IPS-NIHi11 (cell line): ENCODE data around the gene NOS1.
"Not testable (repeated sequence)": the region's sequence is repeated elsewhere in the genome, so short reads cannot be mapped to it uniquely, and the experiment has no call there.

Source experiments
- DNase-seq: peaks from one replicate; pipeline ENCODE4 v3.0.0; 2012; ENCODE audit warnings: mixed read lengths, low spot score

The NOS1 gene

DNA sequence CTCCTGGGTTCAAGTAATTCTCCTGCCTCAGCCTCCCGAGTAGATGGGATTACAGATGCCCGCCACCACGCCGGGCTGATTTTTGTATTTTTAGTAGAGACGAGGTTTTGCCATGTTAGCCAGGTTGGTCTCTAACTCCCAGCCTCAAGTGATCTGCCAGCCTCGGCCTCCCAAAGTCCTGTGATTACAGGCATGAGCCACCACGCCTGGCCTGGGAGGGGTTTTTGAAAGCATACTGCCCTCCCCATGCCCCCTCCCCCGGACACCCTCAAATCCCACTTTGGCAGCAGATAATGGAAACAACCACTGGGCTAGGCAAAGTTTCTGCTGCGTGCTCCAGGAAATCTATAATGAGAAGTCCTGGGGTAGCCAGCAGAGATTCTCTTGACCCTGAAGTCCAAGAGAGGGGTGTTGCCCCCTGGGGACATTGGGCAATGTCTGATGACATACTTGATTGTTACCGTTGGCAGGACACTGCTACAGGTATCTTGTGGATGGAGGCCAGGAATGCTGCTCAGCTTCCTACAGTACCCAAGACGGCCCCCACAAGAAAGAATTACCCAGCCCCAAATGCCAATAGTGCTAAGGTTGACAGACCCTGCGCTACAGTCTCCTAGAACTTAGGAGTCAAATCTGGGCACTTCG, 152.5 kb downstream of the NOS1 start:
- no peak for DNase-seq

DNA sequence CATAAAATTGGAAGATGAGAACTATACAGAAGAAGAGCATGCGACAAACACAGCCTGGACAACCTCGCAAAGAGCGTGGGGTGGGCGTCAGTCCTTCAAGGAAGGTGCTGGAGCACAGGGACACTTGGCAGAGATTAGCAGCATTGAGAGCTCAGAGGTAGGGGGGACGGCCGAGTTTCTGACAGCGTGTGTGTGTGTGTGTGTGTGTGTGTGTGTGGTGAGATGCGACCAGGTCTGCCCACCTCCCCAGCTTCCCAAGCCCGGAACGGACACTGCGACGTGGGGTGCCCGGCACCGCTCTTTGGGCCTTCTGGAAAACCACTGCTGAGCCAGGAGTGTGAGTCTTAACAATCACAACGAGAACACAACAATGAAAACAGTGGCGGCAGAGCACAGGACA, 153.2 kb downstream of the NOS1 start:
- DNase-seq, result no peak

DNA sequence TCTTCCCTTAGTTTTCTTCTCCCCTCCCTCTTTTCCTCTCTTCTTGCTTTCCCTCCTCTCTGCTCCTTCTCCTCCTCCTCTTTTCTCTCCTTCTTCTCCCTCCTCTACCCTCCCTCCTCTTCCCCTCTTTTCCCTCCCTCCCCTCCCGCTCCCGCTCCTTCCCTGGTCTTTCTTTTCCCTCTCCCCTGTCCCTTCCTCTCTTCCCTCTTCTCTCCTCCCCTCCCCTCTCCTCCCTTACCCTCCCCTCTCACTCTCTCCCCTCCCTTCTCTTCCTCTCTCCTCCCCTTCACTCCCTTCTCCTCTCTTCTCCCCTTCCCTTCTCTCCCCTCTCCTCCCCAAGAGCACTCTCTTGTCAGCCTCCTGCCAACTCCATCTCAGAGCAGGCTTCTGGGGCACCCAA, 153.8 kb downstream of the NOS1 start:
- no peak for DNase-seq

DNA sequence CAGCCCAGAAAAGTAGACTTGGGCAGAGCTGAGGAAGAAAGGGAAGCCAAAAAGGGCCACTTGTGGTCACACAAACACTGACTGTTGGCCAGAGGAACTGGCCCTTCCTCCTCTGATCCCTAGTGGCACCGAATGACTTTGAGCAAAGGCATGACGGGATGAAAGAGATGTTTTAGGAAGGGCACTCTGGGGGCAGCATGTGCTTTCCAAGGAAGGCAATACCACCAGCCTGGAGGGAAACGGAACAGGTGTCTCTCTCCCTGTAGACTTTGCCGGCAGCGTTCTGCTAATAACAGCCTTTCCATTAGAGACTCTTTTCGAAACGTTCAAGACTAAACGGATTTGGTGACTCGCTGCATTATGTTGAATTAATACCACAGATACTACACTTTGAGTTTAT, 158.9 kb downstream of the NOS1 start:
- DNase-seq, result no peak

DNA sequence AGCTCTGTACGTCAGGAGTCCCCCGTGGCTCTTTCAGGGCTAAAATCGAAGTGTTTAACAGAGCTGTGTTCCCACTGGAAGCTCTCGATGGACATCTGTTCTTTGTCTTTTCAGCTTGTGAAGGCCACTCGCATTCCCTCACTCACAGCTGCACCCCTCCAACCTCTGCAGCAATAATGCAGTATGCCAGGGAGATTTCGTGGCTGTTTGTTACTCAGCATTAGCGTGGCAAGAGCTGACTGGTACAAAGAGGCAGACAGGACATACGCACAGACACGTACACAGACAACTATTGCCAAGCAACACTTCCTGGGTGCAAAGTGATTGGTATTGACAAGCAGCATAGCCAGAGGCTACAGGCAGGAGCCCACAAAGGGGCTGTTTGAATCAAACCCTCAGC, 159.4 kb downstream of the NOS1 start:
- DNase-seq, result no peak

DNA sequence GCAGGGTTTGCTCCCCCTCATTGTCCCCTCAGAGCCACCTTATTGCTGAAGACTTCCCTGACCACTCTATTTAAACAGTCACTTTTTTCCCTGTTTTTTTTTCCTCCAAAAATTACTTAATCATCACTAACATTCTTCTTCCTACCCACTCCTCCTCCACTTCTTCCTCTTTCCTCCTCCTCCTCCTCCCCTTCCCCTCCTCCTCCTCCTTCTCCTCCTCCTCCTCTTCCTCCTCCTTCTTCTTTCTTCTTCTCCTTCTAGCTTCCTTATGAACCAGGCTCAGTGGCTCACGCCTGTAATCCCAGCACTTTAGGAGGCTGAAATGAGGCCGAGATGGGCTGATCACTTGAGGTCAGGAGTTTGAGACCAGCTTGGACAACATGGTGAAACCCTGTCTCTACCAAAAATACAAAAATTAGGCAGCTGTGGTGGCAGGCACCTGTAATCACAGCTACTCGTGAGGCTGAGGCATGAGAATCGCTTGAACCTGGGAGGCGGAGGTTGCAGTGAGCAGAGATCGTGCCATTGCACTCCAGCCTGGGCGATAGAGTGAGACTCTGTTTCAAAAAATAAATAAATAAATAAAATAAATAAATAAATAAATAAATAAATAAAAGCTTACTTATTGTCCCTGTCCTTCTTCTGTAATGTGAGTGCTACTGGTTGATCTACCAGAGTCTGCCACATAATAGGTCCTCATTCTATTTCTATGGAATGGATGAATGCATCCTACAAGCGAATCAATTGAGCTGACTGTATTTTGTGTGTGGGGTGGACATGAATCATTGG, 161.3 kb downstream of the NOS1 start:
- not testable (repeated sequence) for DNase-seq

DNA sequence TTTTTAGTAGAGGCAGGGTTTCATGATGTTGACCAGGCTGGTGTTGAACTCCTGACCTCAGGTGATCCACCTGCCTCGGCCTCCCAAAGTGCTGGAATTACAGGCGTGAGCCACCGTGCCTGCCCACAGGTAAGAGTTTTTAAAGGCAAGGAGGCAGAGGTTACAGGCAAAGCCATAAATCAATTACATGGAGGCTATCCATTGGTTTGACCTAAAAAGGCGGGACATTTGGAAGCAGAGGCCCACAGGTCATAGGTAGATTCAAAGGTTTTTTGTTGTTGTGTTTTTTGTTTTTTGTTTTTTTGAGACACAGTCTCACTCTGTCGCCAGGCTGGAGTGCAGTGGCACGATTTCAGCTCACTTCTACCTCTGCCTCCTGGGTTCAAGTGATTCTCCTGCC, 165.1 kb downstream of the NOS1 start:
- DNase-seq, result not testable (repeated sequence)

DNA sequence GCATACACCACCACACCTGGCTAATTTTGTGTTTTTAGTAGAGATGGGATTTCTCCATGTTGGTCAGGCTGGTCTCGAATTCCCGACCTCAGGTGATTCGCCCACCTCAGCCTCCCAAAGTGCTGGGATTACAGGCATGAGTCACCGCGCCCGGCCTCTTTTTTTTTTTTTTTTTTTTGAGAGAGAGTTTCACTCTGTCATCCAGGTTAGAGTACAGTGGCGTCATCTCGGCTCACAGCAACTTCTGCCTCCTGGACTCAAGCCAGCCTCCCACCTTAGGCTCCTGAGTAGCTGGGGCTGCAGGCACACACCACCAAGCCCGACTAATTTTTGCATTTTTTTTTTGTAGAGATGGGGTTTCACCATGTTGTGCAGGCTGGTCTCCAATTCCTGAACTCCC, 166.4 kb downstream of the NOS1 start:
- DNase-seq, result not testable (repeated sequence)

DNA sequence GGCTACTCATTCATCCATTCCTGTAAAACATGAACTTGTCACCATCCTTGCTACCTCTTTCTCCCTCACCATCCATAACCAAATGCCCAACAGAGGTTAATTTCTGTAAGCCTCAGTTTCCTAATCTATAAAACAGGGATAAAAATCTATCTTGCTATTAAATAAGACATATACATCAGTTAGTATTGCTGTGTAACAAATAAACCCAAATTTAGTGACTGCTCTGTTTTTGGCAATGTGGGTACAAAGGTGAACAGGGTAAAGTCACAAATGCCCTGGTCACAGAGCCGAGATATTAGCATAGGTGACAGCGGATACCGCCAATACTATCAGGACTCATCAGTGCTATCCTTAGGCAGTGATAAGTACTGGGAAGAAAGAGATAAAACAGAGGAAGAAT, 167.5 kb downstream of the NOS1 start:
- no peak for DNase-seq

DNA sequence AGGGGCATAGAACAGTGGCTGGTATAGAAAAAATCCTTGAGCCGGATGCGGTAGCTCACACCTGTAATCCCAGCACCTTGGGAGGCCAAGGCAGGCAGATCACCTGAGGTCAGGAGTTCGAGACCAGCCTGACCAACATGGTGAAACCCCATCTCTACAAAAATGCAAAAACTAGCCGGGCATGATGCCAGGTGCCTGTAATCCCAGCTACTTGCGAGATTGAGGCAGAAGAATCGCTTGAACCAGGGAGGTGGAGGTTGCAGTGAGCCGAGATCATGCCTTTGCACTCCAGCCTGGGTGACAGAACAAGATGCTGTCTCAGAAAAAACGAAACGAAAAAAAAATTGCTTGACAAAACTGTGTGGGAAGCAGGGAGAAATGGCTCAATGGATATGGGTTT, 168.8 kb downstream of the NOS1 start:
- DNase-seq, result not testable (repeated sequence)

DNA sequence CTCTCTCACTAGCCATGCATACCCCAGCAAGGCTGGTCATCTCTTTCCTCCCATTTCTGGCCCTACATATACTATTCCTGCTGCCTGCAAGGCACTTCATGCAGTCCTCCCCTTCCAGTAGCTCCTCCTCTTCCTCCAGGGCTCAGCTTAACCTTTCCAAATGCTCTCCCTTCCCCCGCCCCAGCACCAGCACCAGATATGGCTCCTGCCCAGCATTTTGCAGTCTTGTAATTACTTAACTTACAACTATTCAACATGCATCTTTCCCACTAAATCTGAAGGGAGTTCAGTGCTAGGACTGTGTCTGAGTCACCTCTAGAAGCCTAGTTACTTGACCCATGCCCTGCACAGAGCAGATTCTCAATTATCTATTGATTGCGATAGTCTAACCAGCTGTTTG, 169.4 kb downstream of the NOS1 start:
- no peak for DNase-seq

DNA sequence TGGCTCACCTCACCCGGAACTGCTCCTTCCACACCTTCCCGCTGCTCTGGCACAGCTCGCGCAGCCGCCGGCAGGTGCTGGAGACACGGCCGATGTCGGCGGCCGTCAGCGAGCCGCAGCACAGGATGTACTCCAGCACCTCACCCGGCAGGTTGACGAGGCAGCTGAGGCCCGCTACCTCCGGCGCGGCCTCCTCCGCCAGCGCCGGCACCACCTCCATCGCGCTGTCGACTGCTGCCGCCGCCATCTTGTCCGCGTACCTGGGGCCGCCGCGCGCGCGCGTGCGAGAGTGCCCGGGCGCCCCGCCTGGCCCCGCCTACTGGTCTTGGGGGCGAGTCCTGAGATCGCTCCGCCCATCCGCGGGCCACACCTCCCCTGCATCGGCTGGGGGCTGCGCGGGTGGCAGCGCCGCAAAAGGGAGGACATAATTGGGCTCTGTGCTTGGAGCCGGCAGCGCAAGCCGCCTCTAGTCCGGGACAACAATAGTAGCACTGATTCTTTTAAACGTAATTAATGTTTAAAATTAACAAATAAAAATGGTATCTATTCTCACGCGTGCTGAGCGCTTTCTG, 171.1 kb downstream of the NOS1 start, which contains the start of gene FBXO21:
FBXO21 (minus strand) TSS at position 261 of the 572 bp plus-strand sequence; CDS start at position 247, 14 bp downstream.
- DNase-seq, result peak; percentile 99

DNA sequence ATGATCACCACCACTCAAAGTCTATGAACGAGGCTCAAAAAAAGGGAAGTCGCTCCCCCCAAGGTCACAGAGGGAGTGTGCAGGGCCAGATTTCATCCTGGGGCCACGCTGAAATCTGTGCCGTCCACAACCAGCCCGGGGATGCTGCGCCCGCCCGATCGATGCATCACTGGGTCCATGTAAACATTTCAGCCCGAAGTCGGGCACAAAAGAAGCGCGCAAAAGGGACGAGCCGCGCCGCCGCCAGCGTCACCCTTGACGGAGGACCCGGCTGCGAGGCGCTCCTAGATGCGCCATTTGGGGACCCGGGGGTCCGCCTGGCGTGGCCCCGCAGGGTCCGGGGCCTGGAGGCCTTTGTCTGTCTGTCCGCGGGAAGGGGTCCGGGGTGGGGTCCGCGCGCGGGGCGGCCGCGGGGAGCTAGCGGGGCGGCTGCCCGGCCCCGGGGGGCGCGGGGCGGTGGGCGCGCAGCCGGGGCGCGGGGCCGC, 171.7 kb downstream of the NOS1 start:
- DNase-seq, result peak; percentile 61

DNA sequence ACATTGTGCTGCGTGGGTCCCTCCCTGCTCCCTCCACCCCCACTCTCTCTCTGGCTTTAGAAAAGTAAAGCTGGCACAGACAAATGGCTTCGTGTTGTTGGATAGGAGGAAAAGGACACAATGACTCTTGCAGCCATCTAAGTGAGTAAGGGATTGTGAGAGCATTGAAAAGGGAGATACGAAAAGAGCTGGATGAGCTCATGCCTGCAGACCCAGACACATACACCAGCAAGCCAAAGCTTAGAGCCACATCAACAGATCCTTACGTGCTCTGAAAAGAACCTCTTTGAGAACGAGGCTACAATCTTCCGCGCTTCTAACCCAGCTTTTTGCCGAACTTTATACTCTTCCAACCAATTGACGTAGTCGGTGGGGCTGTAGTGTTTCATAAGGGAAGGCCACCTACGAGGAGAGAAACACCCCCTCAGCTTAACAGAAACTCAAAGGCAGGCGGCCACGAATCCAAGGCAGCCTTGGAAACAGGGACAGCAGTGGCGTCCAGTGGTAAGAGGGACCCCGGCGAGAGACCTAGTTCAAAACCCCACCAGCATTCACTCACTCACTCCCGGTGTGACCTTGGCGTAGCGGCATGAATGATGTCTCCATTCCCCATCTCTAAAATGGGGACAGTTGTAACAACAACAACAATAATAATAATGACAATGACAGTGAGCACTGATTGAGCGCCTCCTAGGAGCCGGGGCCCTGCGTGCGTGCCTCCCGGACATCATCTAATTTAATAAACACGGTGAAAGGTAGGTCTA, 172.3 kb downstream of the NOS1 start:
- DNase-seq, result no peak

DNA sequence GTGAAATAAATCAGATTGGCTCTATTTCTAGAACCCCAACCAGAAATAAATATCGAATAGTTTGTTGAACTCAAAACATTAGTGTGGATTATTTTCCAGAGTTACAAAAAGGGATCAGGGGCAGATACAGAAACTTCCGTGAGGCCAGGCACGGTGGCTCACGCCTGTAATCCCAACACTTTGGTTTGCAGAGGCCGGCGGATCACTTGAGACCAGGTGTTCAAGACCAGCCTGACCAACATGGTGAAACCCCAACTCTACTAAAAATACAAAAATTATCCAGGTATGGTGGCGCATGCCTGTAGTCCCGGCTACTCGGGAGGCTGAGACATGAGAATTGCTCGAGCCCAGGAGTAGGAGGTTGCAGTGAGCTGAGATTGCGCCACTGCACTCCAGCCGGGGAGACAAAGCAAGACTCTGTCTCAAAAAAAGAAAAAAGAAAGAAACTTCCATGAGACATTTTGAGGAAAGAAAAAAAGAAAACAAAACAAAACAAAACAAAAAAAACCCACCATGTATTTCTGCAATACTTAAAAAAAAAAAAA, 173.2 kb downstream of the NOS1 start:
- no peak for DNase-seq

DNA sequence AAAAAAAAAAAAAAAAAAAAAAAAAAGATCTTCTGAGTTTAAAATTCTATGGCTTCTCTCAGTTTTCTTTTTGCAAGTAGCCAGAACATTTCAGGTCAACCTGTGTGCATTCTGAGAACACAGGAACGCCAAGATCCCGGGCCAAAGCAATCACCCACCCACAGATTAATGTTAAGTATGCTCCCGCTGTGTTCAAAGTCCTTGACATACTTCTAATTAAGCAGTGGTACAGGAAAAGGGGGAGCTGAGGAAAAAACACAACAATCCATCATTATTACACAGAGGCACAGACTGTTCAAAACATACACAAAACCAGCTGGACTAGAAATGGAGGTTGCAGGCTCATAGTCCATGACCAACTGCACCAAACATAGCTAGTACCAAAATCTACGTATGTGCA, 174.0 kb downstream of the NOS1 start:
- DNase-seq, result no peak

DNA sequence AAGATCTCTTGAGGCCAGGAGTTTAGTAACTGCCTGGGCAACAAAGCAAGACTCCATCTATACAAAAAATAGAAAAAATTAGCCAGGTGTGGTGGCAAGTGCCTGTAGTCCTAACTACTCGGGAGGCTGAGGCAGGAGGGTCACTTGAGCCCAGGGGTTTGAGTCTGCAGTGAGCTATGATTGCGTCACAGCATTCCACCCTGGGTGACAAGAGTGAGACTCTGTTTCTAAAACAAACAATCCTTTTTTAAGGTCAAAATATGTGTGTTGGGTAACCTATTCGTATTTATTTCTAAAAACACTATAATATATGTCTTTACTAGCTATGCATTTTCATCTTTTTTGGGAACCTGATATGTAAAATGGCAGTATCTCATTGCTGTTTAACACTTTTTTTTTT, 178.6 kb downstream of the NOS1 start:
- no peak for DNase-seq

DNA sequence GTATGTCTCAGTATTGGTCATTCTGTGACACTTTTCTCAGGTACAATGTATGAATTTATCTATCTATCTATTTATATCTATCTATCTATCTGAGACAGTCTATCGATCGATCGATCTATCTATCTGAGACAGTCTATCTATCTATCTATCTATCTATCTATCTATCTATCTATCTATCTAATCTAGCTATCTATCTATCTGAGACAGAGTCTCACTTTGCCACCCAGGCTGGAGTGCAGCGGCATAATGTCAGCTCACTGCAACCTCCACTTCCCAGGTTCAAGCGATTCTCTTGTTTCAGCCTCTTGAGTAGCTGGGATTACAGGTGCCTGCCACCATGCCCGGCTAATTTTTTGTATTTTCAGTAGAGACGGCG, 180.0 kb downstream of the NOS1 start:
- not testable (repeated sequence) for DNase-seq

DNA sequence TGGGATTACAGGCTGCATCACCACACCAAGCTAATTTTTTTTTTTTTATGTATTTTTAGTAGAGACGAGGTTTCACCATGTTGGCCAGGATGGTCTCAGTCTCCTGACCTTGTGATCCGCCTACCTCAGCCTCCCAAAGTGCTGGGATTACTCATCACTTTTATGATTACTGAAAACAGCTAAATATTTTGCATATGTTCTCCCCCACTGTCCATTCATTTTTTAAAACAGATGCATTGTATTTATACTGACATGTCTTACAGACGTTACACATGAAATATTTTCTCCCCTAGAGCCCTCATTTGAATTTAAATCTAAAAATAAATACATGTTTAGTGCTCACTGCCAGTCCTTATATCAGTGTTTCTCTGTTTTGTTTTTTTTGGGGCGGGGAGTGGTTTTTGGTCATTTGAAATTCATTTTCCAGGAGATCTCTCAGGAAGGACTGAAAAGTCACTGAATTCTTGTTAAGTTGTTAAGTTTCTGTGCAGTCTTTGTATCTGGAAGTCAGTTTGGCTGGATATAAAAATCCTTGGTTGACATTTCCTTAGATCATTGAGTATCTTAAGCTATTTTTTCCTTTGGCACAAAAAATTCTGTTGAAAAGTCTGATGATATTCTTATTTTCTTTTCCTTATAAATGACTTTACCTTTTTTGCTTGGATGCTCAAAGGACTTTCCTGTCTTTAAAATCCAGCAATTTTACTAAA, 180.5 kb downstream of the NOS1 start:
- no peak for DNase-seq

DNA sequence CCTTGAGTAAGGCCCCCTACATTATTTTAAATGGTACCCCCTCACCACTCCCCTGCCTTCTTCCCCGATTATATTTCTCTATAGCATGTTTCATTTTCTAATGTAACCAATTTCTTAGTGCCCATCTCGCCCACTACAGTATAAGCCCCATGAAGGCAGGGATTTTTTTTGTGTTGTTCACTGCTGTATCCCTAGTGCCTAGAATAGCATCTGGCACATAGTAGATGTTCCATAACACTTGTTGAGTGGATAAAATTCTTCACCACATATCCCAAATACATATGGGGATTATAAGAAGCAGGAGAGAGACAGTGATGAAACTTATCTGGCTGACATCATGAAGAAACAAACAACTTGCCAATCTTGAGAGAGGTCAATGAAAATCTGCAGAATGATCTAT, 182.7 kb downstream of the NOS1 start:
- no peak for DNase-seq

DNA sequence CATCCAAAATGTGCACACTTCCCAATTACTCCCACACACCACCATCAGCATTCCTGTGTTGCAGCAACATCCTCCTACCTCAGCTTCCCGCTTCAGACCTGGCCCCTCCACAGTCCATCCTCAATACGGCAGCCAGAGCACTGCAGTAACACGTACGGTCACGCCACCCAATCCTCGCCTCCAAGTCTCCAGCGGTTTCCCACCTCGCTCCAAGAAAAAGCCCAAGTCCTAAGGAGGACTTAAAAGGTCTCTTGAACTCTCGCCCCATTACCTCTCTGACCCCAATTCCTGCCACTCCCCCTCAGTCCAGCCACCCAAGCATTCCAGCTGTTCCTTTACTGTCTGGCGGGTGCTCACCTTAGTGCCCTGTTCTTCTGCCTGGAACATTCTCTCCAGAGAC, 183.1 kb downstream of the NOS1 start:
- no peak for DNase-seq

DNA sequence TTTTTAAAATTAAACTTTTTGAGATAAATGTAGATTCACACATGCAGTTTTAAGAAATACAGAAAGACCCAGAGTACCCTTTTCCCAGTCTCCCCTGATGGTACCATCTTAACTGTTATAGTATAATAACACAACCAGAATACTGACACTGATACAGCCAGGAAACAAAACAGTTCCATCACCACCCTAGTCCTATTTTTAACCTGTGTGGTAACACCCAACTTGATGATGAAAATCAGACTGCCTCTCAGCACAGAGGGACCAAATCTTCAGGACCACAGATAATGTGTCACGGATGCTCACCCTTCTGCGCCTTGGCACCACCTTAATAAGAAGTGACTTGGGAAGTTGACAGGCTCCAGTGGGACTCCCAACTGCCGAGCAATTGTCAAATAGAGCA, 189.3 kb downstream of the NOS1 start:
- no peak for DNase-seq
